Ovary (tissue), 3 donors: ENCODE results near the gene AFG3L2.

Source experiments
- EP300 ChIP-seq: sonication (generic); formaldehyde crosslinking; IDR thresholded peaks from one replicate; pipeline ENCODE4 v1.6.1; 2017; ENCODE audit warnings: antibody characterized with exemption
- TF ChIP-seq, protein P1 (sequence below), 3 donors: fragments of 450-650 bp in 2 of 3; fragments of 200-600 bp in 1 of 3; IDR thresholded peaks; one replicate each; pipeline versions ENCODE4 v1.5.1 to v1.8.0; 2016 to 2022; ENCODE audit warnings: antibody characterized with exemption in 3 of 3, mild to moderate bottlenecking in 1 of 3
- donor health status: DM: no; HTN: no; CAD: no.

DNA sequence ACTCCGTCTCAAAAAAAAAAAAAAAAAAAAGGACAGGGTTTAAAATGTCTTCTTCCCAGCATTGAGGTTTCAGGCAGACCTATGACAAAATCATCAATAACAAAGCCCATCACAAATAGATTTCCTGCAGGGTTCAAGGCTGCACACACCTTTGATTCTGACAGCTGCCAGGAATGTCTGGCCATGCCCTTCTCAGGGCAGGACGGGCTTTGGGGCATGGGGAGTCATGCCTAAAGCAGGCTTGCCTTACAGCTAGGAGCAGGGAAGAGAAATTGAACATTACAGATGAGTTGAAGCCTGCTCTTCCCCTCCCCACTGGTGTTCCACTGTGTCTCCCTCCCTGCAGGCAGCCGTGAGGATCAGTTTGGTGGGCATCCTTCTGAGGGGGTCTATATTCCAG, 34.4 kb upstream of the AFG3L2 start:
- TF ChIP-seq, protein P1, sequence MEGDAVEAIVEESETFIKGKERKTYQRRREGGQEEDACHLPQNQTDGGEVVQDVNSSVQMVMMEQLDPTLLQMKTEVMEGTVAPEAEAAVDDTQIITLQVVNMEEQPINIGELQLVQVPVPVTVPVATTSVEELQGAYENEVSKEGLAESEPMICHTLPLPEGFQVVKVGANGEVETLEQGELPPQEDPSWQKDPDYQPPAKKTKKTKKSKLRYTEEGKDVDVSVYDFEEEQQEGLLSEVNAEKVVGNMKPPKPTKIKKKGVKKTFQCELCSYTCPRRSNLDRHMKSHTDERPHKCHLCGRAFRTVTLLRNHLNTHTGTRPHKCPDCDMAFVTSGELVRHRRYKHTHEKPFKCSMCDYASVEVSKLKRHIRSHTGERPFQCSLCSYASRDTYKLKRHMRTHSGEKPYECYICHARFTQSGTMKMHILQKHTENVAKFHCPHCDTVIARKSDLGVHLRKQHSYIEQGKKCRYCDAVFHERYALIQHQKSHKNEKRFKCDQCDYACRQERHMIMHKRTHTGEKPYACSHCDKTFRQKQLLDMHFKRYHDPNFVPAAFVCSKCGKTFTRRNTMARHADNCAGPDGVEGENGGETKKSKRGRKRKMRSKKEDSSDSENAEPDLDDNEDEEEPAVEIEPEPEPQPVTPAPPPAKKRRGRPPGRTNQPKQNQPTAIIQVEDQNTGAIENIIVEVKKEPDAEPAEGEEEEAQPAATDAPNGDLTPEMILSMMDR (IDR thresholded peaks at IDR 0.05) = no peak
- no peak for TF ChIP-seq EP300
